GM12891 (cell line): ENCODE data around the gene KRTAP1-4.

Experiments
- POLR2A ChIP-seq: IDR thresholded peaks from 2 replicates; pipeline ENCODE4 v1.6.1; 2011; ENCODE audit warnings: low read depth, low read length, control low read depth
- POLR2AphosphoS5 ChIP-seq: IDR thresholded peaks from 2 replicates; pipeline ENCODE4 v1.6.1; 2011; ENCODE audit warnings: low read depth, low read length, control low read depth
- SPI1 ChIP-seq: IDR thresholded peaks from 2 replicates; pipeline ENCODE4 v1.6.1; 2011; ENCODE audit warnings: low read depth, low read length, control low read depth

DNA sequence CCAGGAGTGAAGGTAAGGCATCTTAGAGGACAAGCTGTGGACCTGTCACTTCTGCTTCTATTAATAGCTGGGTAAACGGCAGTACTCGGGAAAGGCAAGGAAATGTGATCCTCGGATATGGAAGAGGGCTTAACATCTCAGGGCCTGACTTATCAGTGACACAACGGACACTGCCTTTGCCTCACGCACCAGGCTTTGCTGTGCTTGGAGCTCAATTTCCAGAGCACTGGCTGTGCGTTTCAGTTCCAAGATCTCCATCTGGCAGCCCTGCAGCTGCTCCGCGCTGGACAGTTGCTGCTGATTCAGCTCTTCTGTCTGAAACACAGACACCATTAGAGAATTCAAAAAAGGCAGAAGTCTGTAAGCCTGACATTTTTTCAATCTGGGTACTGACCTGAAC is 49.4 kb downstream of the KRTAP1-4 start:
- TF ChIP-seq SPI1, result no peak
- no peak for TF ChIP-seq POLR2A
- TF ChIP-seq POLR2AphosphoS5, result no peak
